GM04504 (cell line): ENCODE measurements around the gene C1orf21.

Experiments used
- DNase-seq: peaks from one replicate; pipeline ENCODE4 v3.0.0-alpha.2; 2012; ENCODE audit warnings: low read depth

C1orf21 gene

DNA sequence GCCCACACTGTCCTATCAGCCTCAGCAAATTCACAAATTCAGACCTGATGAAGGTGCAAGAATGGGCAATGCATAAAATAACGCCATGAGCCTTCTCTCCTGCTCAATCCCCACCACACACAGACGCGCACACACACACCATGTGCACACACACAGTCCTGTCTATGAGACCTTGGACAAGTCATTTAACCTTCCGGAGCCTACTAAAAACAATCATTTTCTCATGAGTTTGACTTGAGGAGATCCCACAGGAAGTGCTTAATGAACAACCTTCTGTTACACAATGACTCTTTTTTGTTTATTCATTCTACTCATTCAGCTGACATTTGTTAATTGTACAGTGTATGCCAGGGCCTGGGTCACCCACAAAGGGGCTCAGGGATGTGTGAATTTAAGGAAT is 242.4 kb downstream of the C1orf21 start:
- no peak for DNase-seq

DNA sequence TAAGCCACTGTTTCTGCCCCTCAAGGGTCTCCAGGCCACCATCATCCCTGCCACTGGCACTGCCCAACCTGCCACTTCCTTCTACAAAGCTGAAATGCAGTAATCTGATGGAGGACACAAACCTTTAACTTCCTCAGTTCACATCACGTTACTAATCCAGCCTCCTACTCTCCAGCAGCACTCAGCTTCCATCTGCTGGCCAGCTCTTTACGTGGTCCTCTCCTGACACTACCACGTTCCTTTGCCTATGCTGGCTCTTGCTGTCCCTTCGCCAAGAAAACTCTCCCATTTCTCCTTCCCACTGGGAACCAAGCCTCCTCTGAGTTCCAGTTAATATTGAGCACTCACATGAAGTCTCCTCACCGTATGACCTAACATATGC is 243.8 kb downstream of the C1orf21 start:
- DNase-seq: no peak

DNA sequence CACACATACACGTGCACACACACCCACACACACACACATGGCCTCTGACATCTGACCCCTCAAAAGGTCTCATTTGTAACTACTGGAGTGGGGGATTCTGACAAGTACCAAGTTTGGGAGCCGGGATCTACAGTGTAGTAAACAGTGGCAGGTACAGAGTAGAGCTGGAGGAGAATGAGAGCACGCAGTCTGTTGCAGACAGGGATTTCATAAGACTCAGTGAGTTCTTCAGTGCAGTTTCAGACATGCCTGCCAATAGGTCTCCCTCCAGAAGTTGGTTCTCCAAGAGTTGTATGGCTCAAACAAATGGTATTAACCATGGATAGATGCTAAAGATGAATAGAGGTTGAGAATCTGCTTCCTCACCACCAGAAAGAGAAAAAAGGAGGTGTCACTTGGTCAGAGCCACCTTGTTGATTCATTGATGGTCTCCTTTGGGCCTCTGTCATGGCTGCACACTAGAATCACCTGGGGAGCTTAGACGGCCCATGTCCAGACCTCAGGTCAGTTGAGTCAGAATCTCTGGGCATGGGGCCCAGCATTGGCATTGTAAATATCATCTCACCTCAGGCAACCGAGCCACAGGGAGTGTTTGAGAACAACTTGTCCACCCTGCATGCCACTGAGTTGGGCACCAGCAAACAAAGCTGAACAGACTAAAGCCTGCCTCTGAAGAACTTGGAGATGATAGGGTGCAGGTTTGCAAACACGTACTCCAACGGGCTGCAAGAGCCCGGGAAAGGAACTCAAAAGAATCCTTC is 245.8 kb downstream of the C1orf21 start:
- DNase-seq: no peak

DNA sequence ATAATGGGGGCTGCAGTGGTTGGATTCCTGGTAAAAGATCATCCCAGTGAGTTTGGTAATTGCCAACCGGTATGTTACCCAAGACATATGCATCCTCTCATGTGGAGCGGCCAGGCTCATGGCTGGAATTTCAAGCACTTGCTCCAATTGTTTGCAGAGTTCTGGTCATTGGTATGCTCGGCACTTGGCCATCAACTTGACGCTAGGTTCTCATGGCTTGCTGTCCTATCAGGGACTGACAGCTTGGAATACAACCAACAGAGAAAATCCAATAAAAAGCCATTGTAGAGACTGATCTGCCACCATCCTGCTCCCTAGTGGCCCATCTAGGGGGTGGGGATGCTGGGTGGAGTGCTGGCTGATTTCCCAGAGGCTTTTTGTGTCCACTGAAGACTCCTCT is 247.0 kb downstream of the C1orf21 start:
- DNase-seq: no peak

DNA sequence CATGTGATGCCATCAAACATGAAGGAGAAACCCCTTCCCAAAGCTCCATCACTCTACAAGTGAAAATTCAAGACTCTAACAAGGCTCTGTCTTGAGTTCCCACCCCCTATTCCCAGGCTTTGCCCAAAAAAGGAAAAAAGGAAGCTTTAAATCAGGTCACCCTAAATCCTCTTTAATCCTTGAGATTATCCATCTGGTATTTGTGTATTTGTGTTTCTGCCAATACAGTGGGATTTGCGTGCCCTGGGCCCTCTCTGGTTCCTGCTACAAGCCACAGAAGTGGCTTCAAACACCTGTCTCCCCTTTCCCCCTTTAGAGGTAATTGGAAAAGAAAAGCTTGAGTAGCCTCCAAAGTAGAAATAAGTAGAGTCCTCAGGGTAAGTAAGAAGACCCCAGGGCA is 247.5 kb downstream of the C1orf21 start:
- no peak for DNase-seq

DNA sequence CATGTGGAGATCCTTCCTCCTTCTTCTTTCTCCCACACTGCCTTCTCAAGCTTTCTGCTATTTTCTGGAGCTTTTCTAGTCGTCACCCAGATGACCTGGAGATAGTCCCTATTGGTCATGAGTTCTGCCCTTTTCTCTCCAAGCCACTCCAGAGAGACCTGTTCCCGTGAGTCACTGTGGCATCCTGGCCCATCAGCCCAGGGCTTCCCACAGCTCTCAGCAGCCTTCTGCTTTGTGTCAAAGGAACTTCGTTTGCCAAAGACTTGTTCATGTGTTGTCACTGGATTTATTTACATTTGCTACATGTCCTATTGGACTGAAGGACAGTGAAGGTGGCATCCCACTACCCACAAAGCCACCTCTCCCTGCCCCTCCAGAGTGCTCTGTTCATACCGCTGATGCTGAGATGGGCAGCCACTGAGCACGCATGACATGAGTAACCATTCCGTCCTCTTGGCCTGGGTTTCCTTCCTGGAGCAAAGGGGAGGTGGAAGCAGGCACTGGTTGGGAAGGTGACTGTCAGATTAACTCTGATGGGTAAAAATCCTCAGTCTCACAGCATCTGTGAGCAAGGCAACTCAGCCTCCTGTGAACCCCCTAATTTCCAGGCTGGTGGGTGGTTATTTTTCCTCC is 248.6 kb downstream of the C1orf21 start:
- no peak for DNase-seq

DNA sequence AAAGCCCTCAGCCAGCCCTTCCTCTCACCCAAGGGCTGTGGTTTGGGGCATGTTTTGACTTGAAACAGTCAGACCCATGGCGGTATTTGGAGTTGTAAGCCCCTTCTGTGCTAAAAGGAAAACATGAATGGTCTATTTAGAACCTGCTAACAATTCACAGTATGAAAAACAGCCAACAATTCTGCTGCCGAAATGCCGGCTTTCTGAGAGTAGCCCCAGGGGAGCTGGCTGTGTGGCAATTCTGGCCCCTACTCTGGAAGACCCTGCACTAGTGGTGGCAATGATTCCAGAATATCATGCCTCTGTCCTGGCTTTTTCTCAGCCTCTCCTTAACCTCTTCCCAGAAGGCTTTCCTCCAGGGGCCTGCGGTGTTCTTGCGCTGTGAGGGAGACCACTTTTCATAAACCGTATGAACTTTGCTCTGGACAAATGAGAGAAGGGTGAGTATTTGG is 249.2 kb downstream of the C1orf21 start:
- DNase-seq: no peak

DNA sequence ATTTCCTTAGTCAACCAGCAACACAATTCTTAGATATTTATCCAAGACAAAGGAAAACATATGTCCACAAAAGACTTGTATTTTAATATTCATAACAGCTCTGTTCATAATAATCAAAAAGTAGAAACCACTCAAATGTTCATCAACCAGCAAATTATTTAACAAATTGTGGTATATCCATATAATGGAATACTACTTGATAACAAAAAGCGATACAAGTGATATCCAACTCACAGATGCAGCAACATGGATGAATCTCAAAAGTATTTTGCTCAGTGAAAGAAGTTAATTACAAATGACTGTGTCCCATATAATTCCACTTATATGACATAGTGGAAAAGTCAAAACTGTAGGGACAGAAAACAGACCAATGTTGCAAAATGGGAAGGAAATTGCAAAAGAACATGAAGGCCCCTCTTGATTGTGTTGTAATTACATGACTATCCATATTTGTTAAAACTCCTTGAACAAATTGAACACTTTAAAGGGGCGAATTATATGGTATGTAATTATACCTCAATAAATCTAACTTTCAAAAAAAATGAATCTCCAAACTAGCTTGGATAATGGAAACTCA is 250.9 kb downstream of the C1orf21 start:
- DNase-seq: no peak

DNA sequence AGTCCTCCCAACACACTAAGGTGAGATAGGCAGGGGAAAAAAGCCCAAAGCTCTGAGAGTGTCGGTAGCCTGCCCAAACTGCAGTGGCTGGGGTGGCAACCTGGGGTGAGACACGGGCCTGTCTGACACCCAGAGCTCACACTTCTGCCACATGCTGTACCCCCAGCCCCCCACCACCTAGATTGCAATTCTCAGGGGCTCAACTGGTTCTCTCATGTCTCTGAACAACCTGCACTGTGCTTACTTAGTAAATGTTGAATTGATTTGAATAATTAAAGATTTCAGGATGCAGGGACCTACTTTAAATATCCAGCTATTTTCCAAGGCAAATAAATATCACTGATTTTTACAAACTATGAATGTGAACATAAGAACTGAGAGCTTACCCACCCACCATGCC is 252.4 kb downstream of the C1orf21 start:
- DNase-seq: no peak

DNA sequence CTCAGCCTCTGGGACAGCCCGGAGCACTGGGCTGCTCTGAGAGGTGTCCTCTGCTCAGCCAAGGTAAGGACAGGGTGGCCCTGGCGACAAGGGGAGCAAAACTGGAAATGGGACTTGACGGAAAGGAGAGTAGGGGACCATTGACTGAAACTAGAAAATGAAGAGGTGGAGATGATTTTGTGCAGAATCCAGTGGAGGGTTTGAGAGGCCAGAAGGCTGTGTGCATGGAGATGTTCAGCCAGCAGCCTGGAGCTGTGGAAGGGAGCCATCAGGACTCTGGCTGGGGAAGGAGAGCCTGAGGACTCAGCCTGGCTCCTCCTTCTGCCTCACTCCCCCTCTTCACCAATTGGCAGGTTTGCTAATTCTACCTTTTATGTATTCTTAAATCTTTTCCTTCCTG is 253.7 kb downstream of the C1orf21 start:
- DNase-seq: no peak

DNA sequence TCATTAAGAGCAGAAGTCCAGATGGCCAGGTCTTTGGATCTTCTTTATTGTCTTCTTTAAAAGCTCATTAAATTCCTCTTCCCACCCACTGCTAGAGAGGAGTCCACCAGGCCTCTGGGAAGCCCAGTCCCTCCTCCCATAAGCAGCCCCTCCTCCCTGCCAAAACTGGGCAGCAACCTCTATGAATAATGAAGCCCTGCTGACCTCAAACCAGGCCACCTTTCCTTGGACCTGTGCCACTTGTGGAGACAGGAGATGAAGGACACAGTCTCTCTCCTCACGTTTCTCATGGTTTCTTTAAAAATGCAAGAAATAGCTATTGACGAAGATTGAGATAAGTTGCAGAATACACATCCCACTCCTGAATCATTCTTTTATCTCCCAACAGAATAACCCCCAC is 255.1 kb downstream of the C1orf21 start:
- no peak for DNase-seq

DNA sequence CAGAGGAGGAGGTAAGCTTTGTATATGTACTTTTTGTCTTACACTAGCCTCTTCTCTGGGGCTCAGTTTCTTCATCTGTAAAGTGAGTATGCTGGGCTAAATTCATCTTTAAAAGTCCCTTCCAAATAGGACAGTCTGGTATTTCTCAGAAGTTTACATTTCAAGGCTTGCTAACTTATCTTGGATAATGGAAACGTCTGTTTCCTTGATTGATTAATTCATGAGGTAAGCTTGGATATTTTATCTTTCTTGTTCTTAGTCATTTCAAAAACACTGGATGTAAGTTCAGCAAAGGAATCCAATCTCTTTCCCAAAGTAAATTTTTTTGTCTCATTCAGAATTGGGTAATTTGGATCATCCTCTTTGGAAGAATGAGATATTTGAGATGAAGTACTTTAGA is 256.8 kb downstream of the C1orf21 start:
- no peak for DNase-seq

DNA sequence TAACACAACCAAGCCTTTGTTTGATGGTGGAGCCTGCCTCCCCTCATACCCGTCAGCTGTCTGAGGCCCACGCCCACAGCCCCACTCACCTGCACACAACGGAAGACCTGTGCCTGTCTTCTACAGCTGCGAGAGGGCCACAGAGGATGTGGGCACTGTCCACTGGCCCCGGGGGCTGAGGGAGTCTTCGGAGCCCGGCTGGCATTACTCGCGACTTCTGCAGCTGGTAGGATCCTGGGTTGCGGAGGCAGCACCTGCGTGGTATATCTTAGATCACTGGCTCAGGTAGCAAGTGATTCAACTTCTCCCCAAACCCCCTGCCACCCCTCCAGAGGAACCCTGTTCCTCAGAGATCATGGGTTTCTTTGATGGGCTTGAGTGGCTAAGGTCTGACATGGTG is 257.9 kb downstream of the C1orf21 start:
- no peak for DNase-seq

DNA sequence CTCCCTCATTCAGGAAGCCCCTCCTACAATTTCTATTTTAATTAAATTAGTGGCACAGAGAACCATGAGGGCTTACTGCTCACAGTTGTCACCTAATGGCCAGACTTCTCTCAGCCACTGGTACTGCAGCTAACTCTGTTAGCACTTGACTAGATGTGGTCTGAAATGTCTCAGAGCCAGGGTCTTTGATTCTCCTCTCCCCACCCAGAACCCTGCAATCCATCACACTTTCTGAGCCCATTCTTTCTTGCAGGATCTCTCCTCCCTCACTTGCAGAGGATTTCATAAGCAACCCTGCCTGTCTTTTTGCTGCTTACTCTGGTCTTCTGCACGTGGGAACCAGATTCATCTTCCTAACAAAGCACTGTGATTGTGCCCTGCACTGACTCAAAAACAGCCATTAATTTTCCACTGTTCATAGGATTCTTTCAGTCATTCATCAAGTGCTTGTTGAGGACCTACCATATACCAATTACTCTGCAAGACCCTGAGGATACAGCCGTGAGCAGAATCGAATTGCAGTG is 259.4 kb downstream of the C1orf21 start:
- no peak for DNase-seq

DNA sequence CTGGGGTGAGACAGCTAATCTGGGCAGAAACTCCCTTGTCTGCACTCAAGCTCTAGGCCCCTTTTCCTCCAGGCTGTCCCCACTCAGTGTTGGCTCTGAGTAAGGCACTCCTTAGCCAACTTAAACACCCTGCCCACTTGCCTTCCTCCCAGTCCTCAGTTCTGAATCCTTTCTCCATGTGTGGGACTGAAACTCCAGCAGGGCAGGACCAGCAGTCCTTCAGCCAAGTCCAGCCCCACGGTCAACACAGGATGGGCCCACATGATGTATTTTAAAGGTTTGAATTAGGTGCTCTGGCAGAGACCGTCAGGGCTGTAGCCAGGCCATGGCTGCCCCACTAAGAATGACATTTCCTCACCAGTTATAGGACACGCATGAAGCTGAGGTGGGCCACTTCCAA is 260.0 kb downstream of the C1orf21 start:
- DNase-seq: no peak

DNA sequence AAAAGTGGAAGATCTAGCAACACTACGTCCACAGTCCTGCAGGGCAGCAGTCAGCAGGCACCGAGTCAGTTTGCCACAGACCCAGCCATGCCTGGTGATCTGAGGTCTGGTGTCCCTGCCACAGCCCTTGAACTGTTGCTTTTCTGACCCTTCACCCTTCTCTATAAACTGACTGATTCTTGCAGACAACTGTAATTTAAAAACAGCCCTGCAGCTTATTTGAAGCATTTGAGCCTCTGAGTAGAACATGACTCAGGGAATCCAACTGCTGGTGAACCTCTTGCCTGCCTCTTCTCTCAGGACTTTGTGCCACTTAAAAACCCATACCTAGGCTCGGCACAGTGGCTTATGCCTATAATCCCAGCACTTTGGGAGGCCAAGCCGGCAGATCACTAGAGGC is 260.6 kb downstream of the C1orf21 start:
- DNase-seq: no peak

DNA sequence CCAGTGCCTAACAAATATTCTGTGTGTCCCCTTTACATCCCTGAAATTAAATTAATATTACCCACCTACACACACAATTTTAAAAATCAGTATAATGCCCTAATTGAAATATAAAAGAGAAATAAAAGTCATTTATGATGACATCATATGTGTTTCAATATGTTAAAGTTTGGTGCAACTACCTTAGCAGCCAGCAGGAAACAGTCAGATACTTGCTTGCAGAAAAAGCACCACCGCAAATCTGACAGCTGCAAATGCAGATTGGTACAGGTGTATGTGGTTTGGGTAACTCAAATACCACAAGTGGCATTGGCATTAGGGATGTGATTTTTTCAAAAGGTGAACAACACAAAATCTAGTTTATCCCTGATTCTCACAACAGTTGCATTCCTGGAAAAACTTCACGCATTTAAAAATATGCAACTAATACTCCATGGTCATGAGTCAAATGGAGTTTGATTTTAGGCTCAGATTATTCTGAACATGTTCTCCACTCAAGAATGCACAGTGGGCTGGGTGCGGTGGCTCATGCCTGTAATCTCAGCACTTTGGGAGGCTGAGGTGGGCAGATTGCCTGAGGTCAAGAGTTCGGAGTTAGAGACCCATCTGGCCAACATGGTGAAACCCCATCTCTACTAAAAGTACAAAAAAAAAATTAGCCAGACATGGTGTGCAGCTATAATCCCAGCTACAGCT is 261.5 kb downstream of the C1orf21 start:
- DNase-seq: no peak

DNA sequence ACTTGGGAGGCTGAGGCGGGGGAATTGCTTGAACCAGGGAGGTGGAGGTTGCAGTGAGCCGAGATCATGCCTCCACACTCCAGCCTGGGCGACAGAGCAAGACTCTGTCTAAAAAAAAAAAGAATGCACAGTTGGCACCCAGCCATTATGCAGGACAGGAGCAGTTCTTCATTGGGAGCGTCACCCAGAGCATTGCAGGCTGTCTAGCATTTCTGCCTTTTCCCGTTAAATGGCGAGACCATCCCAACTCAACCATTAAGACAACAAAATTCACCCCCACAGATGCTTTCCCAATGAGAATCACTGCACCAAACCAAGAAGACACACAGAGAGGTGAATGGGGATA is 262.0 kb downstream of the C1orf21 start:
- DNase-seq: no peak

DNA sequence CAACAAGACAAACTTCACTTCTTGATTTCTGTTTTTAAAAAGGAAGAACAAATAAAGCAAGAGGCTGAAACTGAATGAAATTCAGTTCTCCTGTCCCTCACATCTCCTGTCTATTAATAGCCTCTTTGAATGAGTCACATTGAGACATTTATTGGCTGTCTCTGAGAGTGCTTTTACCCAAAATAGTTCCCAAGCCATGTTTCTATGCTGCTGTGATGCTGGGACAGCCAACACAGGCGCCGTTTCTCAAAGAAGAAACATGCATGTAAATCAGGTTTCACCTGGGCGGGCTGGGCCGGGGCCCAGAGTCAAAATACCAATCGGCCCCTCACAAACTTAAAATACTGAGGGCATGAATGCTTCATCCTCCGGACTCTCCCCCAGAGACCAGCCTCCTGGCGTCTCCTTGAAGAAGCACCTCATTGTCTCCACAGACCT is 262.6 kb downstream of the C1orf21 start:
- peak; percentile 24 for DNase-seq

DNA sequence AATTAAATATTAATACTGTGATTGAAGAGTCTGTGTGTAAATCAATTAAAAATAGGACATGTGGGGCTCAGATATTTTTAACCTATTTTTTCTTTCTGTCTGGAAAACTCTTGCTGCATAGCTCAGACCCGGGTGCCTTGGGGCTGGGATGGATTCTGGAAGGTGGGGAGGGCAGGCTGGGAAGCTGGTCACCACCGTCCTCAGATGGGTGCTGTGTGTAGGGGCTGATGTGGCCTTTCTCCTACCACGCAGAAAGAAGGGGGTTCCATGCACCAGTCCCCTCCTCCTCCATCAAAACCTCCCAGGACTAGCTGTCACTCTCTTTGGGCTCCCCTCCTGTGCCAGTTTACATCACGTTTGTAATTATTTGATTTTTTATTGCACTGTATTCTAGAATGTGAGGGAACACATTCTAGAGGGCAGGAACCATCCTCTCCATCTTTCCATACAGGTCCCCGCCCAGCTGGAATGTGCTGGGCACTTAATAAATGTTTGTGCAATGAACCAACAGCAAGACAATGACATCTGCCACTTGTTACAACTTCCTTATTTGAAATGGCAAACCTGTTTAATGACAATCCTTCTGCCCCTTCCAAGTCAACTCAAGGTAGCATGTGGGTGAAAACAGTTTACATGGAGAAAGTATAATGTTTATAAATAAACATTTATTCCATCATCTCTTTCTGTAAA is 263.5 kb downstream of the C1orf21 start:
- DNase-seq: no peak

DNA sequence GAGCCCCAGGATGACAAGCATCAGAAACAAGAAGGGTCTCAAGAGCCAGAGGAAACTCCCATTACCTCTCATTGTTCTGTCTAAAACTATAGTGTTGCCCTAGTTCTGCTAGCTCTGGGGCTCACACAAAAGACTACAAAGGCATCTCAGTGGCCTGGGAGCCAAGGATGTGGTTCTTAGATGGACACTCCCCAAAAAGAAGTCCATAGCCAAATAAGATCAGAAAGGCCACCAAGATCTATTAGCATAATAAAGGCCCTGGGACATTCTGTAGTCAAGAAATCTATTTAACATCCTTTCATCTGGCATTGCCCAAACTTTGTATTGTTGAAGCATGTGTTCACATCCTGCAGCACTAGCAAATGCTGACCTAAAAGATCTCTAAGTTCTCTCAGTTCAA is 268.4 kb downstream of the C1orf21 start:
- DNase-seq: no peak

DNA sequence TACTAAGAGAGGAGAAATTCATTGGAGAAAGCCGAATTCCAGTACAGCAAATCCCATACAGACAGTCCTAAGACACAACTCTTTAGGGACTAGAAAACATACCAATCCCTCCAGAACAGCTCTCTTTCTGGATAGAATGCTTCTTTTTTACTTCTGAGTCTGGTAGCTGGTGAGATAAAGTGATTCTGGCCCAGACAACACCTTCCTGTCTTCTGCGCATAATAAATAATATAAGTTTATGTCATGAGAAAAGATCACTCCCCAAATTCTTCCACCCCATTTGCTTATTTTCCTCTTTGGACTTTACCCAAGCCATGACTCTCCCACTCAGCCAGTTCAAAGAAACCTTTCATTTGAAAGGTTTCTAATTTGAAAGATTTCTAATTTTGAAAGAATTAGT is 269.4 kb downstream of the C1orf21 start:
- DNase-seq: no peak
